ENCODE results near the gene PARP6.

The PARP6 gene

DNA sequence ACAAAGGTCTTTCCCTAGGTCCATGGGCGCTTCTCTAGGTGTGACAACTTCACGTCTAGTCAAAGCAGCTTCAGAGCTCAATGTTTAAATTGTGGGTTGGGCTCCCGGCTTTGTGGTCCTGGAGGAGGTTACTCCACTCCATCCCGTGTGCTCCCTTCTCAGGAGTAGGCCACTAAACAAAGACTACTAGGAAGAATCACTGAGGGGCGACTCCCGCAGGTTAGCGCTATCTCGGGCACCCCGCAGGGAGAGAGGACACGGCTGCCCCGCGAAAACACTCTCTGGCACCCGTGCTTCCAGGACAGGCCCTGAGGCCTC is 500 bp downstream of the PARP6 start:
- 0 out of 2 replicates have a peak, but pooled peaks cover 2% of the 10 kb centered on the region for H3K9me2 ChIP-seq (replicated peaks; ENCODE audit: control insufficient read depth, low read length)
- H3K4me3 ChIP-seq (ENCODE audit: low read length) = peak overlapping the region; percentile 90
- TF ChIP-seq, protein P1, sequence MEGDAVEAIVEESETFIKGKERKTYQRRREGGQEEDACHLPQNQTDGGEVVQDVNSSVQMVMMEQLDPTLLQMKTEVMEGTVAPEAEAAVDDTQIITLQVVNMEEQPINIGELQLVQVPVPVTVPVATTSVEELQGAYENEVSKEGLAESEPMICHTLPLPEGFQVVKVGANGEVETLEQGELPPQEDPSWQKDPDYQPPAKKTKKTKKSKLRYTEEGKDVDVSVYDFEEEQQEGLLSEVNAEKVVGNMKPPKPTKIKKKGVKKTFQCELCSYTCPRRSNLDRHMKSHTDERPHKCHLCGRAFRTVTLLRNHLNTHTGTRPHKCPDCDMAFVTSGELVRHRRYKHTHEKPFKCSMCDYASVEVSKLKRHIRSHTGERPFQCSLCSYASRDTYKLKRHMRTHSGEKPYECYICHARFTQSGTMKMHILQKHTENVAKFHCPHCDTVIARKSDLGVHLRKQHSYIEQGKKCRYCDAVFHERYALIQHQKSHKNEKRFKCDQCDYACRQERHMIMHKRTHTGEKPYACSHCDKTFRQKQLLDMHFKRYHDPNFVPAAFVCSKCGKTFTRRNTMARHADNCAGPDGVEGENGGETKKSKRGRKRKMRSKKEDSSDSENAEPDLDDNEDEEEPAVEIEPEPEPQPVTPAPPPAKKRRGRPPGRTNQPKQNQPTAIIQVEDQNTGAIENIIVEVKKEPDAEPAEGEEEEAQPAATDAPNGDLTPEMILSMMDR (IDR thresholded peaks at IDR 0.05; ENCODE audit: low read depth, low read length, poor library complexity, severe bottlenecking) = no peak
- TF ChIP-seq EZH2phosphoT487 (IDR thresholded peaks at IDR 0.05; ENCODE audit: borderline replicate concordance, low read length) = no peak
- peaks cover 46% of the 10 kb centered on the region for H3K36me3 ChIP-seq (ENCODE audit: control insufficient read depth, low read length)
- peak overlapping the region; percentile 79 for H3K4me2 ChIP-seq (ENCODE audit: low read length)
- H3K27ac ChIP-seq (ENCODE audit: low read depth, low read length) = peak overlapping the region; percentile 38
- no peaks in the 10 kb centered on the region for H3K9me3 ChIP-seq (ENCODE audit: control insufficient read depth, insufficient read depth, low read length)
- 0 out of 2 replicates have a peak, but pooled peaks cover 3% of the 10 kb centered on the region for H3F3A ChIP-seq (ENCODE audit: control insufficient read depth, insufficient read depth)
- H4K20me1 ChIP-seq (ENCODE audit: control insufficient read depth, insufficient read depth, low read depth, low read length) = no peaks in the 10 kb centered on the region
- H3K4me1 ChIP-seq (ENCODE audit: control insufficient read depth, low read length) = peaks cover 29% of the 10 kb centered on the region
- no peaks in the 10 kb centered on the region; the same call in 1 of the 2 replicates for H3K27me3 ChIP-seq (ENCODE audit: control insufficient read depth, low read length)
- peaks cover 41% of the 10 kb centered on the region for H3K79me2 ChIP-seq (ENCODE audit: control insufficient read depth, low read length)

DNA sequence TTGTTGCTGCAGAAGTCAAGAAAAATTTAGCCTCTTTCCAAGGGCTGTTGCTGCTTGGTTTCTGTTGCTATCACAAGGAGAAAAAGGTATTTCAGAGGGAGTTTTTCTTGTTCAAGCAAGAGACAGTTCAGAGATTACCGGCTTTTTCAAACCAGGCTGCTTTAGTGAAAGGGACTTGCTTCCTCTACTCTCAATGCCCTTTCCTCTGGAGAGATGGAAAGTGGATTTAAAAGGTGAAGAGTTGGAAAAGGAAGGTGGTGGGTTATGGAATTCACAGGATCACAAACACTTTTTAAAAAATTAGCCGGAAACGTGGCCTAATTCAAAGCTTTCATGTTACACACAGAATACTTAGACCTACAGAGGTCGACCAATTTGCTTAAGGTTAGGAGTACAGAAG is 1.1 kb downstream of the PARP6 start:
- H3F3A ChIP-seq (ENCODE audit: control insufficient read depth, insufficient read depth) = 0 out of 2 replicates have a peak, but pooled peaks cover 3% of the 10 kb centered on the region
- no peaks in the 10 kb centered on the region for H4K20me1 ChIP-seq (ENCODE audit: control insufficient read depth, insufficient read depth, low read depth, low read length)
- H3K27ac ChIP-seq (ENCODE audit: low read depth, low read length) = no peak overlapping the region
- no peaks in the 10 kb centered on the region; the same call in 1 of the 2 replicates for H3K27me3 ChIP-seq (ENCODE audit: control insufficient read depth, low read length)
- peak overlapping the region; percentile 79 for H3K4me2 ChIP-seq (ENCODE audit: low read length)
- TF ChIP-seq, protein P1 (IDR thresholded peaks at IDR 0.05; ENCODE audit: low read depth, low read length, poor library complexity, severe bottlenecking) = no peak
- TF ChIP-seq EZH2phosphoT487 (IDR thresholded peaks at IDR 0.05; ENCODE audit: borderline replicate concordance, low read length) = no peak
- H3K4me1 ChIP-seq (ENCODE audit: control insufficient read depth, low read length) = peaks cover 29% of the 10 kb centered on the region
- H3K36me3 ChIP-seq (ENCODE audit: control insufficient read depth, low read length) = peaks cover 52% of the 10 kb centered on the region
- H3K9me2 ChIP-seq (replicated peaks; ENCODE audit: control insufficient read depth, low read length) = 0 out of 2 replicates have a peak, but pooled peaks cover 2% of the 10 kb centered on the region
- H3K79me2 ChIP-seq (ENCODE audit: control insufficient read depth, low read length) = peaks cover 41% of the 10 kb centered on the region
- H3K9me3 ChIP-seq (ENCODE audit: control insufficient read depth, insufficient read depth, low read length) = no peaks in the 10 kb centered on the region
- peak overlapping the region; percentile 90 for H3K4me3 ChIP-seq (ENCODE audit: low read length)

DNA sequence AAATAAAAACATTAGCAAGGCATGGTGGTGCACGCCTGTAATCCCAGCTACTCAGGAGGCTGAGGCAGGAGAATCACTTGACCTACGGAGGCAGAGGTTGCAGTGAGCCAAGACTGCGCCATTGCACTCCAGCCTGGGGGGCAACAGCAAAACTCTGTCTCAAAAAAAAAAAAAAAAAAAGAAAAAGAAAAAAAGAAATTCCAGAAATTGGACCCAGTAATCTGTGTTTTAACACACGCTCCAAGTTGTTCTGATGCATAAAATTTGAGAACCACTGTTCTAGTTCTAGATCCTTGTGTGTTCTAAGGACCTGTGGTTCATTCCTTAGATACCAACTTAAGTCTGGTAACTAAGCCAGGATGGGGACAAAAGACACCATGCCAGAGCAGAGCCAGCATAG is 2.6 kb downstream of the PARP6 start:
- no peak overlapping the region for H3K27ac ChIP-seq (ENCODE audit: low read depth, low read length)
- no peak overlapping the region for H3K4me3 ChIP-seq (ENCODE audit: low read length)
- 0 out of 2 replicates have a peak, but pooled peaks cover 2% of the 10 kb centered on the region for H3K9me2 ChIP-seq (replicated peaks; ENCODE audit: control insufficient read depth, low read length)
- 0 out of 2 replicates have a peak, but pooled peaks cover 3% of the 10 kb centered on the region for H3F3A ChIP-seq (ENCODE audit: control insufficient read depth, insufficient read depth)
- peaks cover 67% of the 10 kb centered on the region for H3K36me3 ChIP-seq (ENCODE audit: control insufficient read depth, low read length)
- H4K20me1 ChIP-seq (ENCODE audit: control insufficient read depth, insufficient read depth, low read depth, low read length) = no peaks in the 10 kb centered on the region
- TF ChIP-seq, protein P1 (IDR thresholded peaks at IDR 0.05; ENCODE audit: low read depth, low read length, poor library complexity, severe bottlenecking) = no peak
- TF ChIP-seq EZH2phosphoT487 (IDR thresholded peaks at IDR 0.05; ENCODE audit: borderline replicate concordance, low read length) = no peak
- no peak overlapping the region for H3K4me2 ChIP-seq (ENCODE audit: low read length)
- no peaks in the 10 kb centered on the region for H3K27me3 ChIP-seq (ENCODE audit: control insufficient read depth, low read length)
- H3K4me1 ChIP-seq (ENCODE audit: control insufficient read depth, low read length) = peaks cover 29% of the 10 kb centered on the region
- H3K9me3 ChIP-seq (ENCODE audit: control insufficient read depth, insufficient read depth, low read length) = no peaks in the 10 kb centered on the region
- peaks cover 41% of the 10 kb centered on the region for H3K79me2 ChIP-seq (ENCODE audit: control insufficient read depth, low read length)
